Stimulated activated CD4-positive, alpha-beta T cell treated with anti-CD3 and anti-CD28 coated beads, Interleukin-1b, Interleukin-23, amount 100 ng/mL, for 48 hours (primary cell): ENCODE data around the gene MAZ.
"Not testable (repeated sequence)": the region's sequence is repeated elsewhere in the genome, so short reads cannot be mapped to it uniquely, and the experiment has no call there.

Source experiments
- DNase-seq: peaks from one replicate; pipeline ENCODE4 v3.0.0-alpha.2; 2020

The MAZ gene

GRCh38 chr16:29806099-29806579, at the start of gene MAZ:
TSS of gene MAZ (plus strand) at chr16:29806529. CDS start at chr16:29806702, 173 bp downstream.
- no peak for DNase-seq

- DNase-seq = no peak
These were observed 49.7 kb upstream of the MAZ start for GRCh38 chr16:29756654-29757053.

GRCh38 chr16:29757086-29757485, 49.2 kb upstream of the MAZ start:
- DNase-seq = not testable (repeated sequence)

- no peak for DNase-seq
These were observed 48.3 kb upstream of the MAZ start for GRCh38 chr16:29757950-29758466.

DNA sequence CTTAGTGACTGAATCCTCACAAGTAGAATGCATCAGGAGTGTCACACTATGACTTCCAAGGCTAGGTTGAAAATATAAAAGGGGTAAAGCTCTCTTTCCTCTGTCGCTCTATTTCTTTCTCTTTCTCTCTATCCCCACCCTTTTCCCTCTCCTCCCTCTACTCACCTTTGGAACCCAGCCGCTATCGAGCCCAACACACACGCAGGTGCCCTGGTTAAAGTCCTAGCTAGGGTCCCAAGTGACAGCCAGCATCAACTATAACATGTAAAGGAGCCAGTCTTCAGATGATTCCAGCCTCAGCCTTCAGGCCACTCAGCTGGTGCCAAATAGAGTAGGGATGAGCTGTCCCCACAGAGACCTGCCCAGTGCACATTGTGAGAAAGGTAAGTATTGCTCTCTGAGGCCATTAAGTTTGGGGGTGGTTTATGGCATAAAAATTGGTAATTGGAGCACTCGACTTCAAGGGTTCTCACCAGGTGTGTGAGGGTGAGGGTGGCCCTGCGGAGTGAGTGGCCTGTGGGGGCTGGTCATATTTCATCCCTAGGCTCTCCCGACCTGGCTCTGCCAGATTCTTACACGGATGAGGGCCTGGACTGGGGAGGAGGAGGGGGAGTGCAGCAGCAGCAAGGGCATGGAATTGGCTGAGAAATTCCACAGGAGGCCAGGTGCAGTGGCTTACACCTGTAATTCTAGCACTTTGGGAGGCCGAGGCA, 45.6 kb upstream of the MAZ start:
- no peak for DNase-seq

DNA sequence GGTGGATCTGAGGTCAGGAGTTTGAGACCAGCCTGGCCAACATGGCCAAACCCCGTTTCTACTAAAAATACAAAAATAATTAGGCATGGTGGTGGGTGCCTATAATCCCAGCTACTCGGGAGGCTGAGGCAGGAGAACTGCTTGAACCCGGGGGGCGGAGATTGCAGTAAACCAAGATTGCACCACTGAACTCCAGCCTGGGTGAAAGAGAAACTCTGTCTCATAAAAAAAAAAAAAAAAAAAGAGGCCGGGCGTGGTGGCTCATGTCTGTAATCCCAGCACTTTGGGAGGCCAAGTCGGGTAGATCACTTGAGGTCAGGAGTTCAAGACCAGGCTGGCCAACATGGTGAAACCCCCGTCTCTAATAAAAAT, 45.1 kb upstream of the MAZ start:
- not testable (repeated sequence) for DNase-seq

- no peak for DNase-seq
These were observed 44.4 kb upstream of the MAZ start for GRCh38 chr16:29761882-29762281.

GRCh38 chr16:29763326-29763725, 43.0 kb upstream of the MAZ start:
- DNase-seq = no peak

DNA sequence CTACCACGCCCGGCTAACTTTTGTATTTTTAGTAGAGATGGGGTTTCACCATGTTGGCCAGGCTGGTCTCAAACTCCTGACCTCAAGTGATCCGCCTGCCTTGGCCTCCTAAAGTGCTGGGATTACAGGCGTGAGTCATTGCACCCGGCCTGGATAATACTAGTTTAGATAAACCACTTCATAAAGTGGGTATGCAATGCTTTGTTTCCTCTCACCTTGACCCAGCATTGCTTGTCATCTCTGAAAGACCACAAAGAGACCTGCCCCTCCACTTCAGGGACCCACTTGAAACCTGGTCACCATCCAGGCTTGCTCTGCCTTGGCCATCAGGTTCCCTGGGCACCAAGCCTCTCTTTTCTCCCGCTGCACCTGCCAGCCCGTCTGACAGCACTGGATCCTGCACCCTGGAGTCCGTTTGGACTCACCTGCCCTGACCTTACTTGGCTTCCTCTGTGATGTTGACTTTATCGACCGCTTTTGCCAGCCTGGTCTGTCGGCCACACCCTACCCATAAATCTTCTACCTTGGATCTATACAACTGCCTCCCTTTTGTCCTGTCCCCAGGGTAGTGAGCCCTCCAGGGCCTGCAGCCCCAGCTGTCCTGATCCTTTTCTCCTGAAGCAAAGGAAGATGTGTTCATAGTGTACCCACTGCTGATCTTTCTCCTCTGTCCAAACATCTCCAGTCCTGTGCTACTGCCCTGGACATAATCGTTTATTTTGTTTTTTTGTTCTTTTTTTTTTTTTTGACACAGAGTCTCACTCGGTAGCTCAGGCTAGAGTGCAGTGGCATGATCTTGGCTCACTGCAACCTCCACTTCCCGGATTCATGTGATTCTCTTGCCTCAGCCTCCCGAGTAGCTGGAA, 40.9 kb upstream of the MAZ start:
- DNase-seq = no peak

DNA sequence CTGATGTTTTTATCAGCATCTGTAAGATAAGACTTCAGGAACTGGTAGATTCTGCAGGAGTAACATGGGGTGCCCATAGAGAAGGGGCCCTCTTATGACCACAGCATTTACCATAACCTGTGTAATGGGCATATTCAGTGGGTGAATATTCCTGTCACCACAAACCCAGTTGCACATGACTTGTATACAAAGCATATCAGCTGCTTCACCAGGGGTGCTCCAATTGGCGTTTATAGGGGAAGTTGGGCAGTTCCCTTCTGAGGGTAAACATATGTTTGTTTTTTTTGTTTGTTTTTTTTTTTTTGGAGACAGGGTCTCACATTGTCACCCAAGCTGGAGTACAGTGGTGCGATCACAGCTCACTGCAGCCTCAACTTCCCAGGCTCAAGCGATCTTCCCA, 39.8 kb upstream of the MAZ start:
- DNase-seq = no peak

DNA sequence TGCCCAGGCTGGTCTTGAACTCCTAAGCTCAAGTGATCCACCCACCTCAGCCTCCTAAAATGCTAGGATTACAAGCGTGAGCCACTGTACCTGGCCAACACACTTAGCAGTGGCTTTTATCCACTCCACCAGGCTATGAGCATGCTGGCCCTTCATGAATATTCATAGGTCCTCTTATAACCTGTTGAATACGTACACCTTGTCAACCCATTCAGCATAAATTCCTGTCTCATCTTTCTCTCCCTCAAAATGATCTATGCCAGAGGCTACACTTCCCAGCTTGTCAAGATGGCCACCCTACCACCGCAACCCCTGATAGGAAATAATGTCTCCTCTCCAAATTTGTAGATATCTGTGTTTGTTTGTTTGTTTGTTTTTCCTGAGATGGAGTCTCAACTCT, 39.3 kb upstream of the MAZ start:
- no peak for DNase-seq

GRCh38 chr16:29769507-29769906, 36.8 kb upstream of the MAZ start:
- no peak for DNase-seq

GRCh38 chr16:29770250-29770929, 35.9 kb upstream of the MAZ start:
- no peak for DNase-seq

GRCh38 chr16:29772330-29772729, 34.0 kb upstream of the MAZ start:
- DNase-seq = not testable (repeated sequence)

DNA sequence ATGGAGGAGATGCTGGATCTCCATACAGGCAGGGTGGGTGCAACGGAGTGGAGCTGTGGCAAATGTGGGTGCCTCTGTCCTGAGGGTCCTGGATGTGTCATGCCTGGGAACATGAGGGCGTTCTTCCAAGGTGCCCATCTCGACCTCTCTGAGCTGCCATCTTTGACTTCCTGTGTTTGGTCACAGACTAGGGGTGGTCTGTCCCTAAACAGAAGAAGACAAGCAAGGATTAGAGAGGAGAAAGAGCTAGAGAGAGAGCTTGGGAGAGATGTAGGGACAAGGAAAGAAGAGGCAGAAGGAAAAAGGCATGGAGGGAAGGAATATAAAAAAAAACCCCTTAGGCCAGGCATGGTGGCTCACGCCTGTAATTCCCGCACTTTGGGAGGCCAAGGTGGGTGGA, 31.6 kb upstream of the MAZ start:
- no peak for DNase-seq

GRCh38 chr16:29775742-29776408, 30.5 kb upstream of the MAZ start:
- DNase-seq = no peak

GRCh38 chr16:29777576-29778350, 28.6 kb upstream of the MAZ start, which contains the start of gene ZG16:
TSS of gene ZG16 (plus strand) at chr16:29778256. CDS start at chr16:29779267, 1,011 bp downstream.
- no peak for DNase-seq

GRCh38 chr16:29779474-29779873, 26.9 kb upstream of the MAZ start:
- DNase-seq = no peak

DNA sequence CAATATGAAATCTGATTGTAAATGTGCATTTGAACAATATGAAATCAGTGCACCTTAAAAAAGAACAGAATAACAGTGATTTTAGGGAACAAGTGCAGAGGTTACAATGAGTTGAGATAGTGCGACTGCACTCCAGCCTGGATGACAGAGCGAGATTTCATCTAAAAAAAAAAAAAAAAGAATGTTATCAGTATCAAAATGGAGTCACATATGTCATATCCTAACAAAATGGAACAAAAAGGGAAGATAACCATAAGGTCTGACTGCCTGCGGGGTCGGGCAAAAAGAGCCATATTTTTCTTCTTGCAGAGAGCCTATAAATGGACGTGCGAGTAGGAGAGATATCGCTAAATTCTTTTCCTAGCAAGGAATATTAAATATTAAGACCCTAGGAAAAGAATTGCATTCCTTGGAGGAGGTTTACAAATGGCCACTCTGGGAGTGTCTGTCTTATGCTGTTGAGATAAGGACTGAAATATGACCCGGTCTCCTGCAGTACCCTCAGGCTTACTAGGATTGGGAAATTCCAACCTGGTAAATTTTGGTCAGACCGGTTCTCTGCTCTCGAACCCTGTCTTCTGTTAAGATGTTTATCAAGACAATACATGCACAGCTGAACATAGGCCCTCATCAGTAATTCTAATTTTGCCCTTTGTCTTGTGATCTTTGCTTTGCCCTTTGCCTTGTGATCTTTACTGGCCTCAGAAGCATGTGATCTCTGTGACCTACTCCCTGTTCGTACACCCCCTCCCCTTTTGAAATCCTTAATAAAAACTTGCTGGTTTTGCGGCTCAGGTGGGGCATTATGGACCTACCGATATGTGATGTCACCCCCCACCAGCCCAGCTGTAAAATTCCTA, 23.0 kb upstream of the MAZ start:
- not testable (repeated sequence) for DNase-seq

GRCh38 chr16:29784157-29784556, 22.2 kb upstream of the MAZ start:
- DNase-seq = peak; percentile 54
